NCI-H774 (cell line): ENCODE data around the gene GRIFIN.

ENCODE experiments used
- DNase-seq: peaks from one replicate; lab custom pipeline; 2025; lab: John Stamatoyannopoulos, UW

GRIFIN gene

DNA sequence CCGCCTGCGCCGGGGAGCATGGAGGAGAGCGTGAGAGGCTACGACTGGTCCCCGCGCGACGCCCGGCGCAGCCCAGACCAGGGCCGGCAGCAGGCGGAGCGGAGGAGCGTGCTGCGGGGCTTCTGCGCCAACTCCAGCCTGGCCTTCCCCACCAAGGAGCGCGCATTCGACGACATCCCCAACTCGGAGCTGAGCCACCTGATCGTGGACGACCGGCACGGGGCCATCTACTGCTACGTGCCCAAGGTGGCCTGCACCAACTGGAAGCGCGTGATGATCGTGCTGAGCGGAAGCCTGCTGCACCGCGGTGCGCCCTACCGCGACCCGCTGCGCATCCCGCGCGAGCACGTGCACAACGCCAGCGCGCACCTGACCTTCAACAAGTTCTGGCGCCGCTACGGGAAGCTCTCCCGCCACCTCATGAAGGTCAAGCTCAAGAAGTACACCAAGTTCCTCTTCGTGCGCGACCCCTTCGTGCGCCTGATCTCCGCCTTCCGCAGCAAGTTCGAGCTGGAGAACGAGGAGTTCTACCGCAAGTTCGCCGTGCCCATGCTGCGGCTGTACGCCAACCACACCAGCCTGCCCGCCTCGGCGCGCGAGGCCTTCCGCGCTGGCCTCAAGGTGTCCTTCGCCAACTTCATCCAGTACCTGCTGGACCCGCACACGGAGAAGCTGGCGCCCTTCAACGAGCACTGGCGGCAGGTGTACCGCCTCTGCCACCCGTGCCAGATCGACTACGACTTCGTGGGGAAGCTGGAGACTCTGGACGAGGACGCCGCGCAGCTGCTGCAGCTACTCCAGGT is 43.1 kb downstream of the GRIFIN start:
- no peak for DNase-seq

DNA sequence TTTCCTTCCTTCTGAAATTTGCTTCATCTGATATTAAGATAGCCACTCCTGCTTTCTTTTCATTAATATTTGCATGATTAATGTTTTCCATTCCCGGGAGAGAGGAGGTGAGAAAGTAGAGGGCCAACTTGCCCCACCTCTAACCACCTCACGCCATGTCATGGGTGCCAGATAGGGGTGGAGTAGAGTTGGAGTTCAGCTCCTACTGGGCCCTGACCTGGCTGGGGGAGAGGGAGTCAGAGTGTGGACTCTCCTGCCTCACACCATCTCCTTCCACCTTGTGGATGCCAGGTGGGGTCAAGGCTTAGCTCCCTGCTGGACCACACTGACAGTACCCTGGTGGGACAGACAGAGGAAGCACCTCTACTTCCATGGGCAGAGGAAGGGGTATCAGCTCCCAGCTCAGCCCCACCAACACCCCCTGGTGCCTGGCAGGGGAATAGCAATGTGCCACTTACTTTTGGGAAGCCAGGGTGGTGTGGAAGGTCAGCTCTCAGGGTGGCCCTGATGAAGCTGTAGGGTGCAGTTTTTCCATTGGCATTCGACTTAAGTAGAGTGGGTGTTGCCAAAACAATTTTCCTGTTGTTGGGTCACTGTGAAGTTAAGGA is 44.8 kb downstream of the GRIFIN start:
- DNase-seq = no peak

DNA sequence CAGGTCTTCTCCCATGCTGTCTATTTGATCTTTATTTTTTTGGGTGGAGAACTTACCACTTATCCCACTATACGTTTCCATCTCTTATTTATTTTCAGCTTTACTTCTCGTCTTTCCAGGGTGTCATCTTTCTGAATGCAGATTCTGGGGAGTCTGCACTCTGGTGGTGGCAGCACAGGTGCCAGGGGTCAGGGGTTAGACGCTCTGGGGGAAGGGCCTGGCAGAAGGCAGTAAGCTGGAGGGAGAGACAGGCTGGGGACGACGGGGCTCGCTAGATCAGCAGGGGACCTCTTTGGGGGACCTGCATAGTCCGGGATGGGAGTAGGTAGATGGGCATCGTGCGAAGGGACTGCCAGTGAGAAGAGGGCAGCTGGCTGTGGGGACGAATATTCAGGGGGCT is 50.4 kb downstream of the GRIFIN start:
- no peak for DNase-seq
